Kidney epithelial cell (primary cell): Measurements from ENCODE around the gene HRCT1. TPM values are rescaled to one million over a fixed set of nuclear protein-coding genes. Genes with fewer than 3 reads are reported as not detected.

Source experiments
- DNase-seq: peaks from one replicate; pipeline ENCODE4 v3.0.0-alpha.2; 2010; ENCODE audit warnings: low read depth
- H3K27me3 ChIP-seq: 2 replicates; pipeline ENCODE4 v1.6.0; 2011; ENCODE audit warnings: low read length; ENCODE audit not compliant: control insufficient read depth, insufficient read depth
- H3K36me3 ChIP-seq: 2 replicates; pipeline ENCODE4 v1.5.1; 2011; ENCODE audit warnings: low read length; ENCODE audit not compliant: control insufficient read depth, insufficient read depth
- H3K4me3 ChIP-seq: 2 replicates; pipeline ENCODE4 v1.5.1; 2011; ENCODE audit warnings: low read depth, mild to moderate bottlenecking, control low read depth, low read length
- CTCF ChIP-seq: IDR thresholded peaks from 2 replicates; pipeline ENCODE4 v1.5.1; 2011; ENCODE audit warnings: mild to moderate bottlenecking, moderate library complexity, low read length, control low read depth, inconsistent platforms; ENCODE audit not compliant: insufficient read depth, poor library complexity, severe bottlenecking
- total RNA-seq: library from RNA; depleted of rRNA; stranded (reverse); fragments of >200 nt; gene quantifications from 2 replicates; pipeline ENCODE4 v1.2.3, GENCODE V29; 2015

HRCT1 gene
- total RNA-seq, 1 donor from 2014 or later, result 0.58 TPM

- DNase-seq, result no peak
- TF ChIP-seq CTCF, result no peak
Measured at GRCh38 chr9:35938474-35939356, 32.7 kb downstream of the HRCT1 start.

GRCh38 chr9:35939679-35940250 is 33.8 kb downstream of the HRCT1 start:
- DNase-seq, result no peak
- H3K27me3 ChIP-seq, result no peaks in the 10 kb centered on the region
- TF ChIP-seq CTCF, result no peak
- no peak overlapping the region for H3K4me3 ChIP-seq
- no peaks in the 10 kb centered on the region for H3K36me3 ChIP-seq

More at GRCh38 chr9:35938474-35939356, 32.7 kb downstream of the HRCT1 start:
- no peak overlapping the region for H3K4me3 ChIP-seq
- no peaks in the 10 kb centered on the region for H3K36me3 ChIP-seq
- H3K27me3 ChIP-seq, result no peaks in the 10 kb centered on the region

- Histone ChIP-seq H3K4me3 (no peak overlapping the region), H3K36me3 (no peaks in the 10 kb centered on the region), H3K27me3 (no peaks in the 10 kb centered on the region)
- no peak for TF ChIP-seq CTCF
- no peak for DNase-seq
Measured at GRCh38 chr9:35940458-35941407, 34.7 kb downstream of the HRCT1 start.

GRCh38 chr9:35942286-35942685 is 36.3 kb downstream of the HRCT1 start:
- no peak for DNase-seq
- Histone ChIP-seq H3K27me3 (no peaks in the 10 kb centered on the region), H3K36me3 (no peaks in the 10 kb centered on the region), H3K4me3 (no peak overlapping the region)
- TF ChIP-seq CTCF, result no peak

GRCh38 chr9:35944173-35944572 is 38.2 kb downstream of the HRCT1 start:
- TF ChIP-seq CTCF, result no peak
- no peak for DNase-seq
- Histone ChIP-seq H3K4me3 (no peak overlapping the region), H3K36me3 (no peaks in the 10 kb centered on the region), H3K27me3 (no peaks in the 10 kb centered on the region)
